HG02938 (cell line): ENCODE measurements around the gene CDK19.
"Not testable (repeated sequence)": the region's sequence is repeated elsewhere in the genome, so short reads cannot be mapped to it uniquely, and the experiment has no call there.

ENCODE experiments used
- ATAC-seq: cut with Tn5 transposase; IDR thresholded peaks from one replicate; pipeline ENCODE4 v1.9.1; 2021; ENCODE audit warnings: mild to moderate bottlenecking, moderate library complexity; ENCODE audit not compliant: unreplicated experiment

The CDK19 gene

DNA sequence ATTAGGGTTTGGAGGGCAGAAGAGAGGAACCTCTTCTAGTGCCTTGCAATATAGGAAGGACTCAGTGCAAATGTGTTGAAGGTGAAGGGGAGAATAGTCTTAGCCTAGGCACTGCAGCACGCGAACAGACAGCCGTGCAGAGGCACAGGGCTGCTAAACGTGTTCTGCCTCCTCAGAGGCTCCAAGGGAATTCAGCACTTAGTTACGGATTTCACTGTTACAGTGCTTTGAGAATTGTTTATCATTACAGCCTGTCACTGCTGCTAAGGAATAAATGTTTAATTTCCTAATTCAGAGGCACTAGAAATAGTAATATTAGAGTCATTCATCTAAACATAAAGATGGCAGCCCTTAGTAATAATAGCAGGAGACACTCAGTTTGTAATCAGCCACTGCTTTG lies 222.5 kb downstream of the CDK19 start:
- ATAC-seq: no peak

DNA sequence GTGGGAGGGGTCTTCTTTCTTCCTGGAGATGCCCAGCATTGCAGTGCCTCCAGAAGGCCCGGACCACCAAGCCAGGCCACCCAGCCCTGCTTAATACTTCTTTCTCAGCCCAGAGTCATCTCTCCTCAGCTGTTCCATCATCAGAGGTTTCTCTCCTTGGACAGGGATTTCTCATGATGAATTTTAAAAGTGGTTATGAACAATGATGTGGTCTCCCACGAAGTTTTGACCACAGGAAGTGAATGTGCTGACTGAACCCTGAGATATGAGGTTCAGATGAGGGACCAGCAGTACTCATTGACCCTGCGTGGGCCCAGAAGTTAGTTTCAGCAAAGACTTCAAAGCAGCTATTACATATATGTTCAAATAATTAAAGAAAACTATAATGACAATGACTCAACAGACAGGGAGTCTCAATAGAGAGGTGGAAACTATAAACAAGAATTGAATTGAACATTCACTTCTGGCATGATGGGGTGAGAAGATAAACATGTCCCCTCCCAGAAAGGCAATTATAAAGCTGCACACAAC lies 224.4 kb downstream of the CDK19 start:
- ATAC-seq: no peak

DNA sequence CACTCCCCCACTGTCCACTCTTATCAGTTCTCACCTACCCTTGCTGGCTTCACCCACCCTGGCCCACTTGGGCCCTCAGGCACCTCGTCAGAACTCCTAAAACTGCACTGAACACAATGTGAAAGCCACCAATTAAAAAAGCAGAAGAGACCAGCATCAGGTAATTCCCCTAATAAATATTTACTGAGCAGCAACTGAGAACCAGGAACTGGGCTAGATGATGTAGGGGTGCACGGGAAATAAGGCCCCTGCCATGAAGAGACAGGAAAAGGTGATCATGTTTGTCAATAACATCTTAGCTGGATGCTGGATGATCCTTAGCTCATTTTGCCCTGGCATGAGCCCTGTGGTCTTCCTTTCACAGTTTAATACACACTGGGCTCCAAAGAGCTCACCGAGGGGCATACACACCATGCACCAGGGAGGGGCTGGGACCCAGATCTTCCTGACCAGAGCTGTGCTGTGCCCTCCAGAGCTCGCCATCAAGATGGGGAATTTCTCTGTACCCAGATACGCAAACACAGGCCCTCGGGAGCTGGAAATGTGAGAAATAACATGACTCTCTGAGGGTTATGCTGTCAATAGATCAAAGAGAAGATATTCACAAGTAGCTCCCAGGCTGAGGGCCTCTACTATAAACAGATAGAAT lies 225.3 kb downstream of the CDK19 start:
- ATAC-seq: peak; percentile 94

DNA sequence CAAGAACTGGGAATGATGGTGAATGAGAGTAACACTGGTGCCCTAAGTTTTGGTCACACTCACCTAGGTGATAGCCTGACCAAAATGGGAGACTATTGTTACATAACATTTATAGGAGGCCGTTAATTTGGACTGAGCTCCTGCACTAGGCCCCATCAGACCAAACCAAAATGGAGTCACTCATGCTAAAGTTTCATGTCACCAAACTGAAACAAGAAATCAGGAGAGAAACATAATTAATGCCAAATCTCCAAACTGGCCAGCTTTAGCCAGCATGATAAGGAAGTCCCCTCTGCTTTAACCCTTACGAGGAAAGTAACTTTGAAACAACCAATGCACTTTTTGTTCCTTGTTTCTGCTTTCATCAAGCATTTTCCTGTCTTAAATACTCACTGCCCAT lies 227.9 kb downstream of the CDK19 start:
- ATAC-seq: no peak

DNA sequence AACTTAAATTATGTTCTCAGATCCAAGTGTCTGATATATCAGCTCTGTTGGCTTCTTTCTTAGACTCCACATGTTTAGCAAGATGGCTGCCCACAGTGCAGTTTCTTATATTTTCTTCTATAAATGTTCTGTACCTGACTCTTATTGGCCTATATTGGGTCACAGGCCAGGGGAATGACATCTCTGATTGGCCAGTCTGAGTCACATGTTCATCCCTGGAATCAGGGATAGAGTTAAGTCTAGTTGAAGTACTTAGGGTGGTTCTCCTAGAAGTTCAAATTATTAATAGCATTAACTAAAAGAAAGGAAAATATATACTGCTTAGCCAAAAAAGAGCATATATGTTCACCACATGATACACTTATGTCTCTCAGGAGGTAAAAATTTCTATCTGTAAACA lies 233.6 kb downstream of the CDK19 start:
- no peak for ATAC-seq

DNA sequence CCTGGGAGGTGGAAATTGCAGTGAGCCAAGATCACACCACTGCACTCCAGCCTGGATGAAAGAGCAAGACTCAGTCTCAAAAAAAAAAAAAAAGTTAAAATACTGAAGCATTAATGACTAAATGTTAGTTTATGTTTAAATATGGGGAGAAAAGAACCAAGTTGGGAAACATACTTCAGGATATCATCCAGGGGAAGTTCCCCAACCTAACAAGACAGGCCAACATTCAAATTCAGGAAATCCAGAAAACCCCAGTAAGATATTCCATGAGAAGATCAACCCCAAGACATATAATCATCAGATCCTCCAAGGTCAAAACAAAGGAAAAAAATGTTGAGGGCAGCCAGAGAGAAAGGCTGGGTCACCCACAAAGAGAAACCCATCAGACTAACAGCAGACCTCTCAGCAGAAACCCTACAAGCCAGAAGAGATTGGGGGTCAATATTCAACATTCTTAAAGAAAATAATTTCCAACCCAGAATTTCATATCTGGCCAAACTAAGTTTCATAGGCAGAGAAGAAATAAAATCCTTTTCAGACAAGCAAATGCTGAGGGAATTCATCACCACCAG lies 237.6 kb downstream of the CDK19 start:
- not testable (repeated sequence) for ATAC-seq

DNA sequence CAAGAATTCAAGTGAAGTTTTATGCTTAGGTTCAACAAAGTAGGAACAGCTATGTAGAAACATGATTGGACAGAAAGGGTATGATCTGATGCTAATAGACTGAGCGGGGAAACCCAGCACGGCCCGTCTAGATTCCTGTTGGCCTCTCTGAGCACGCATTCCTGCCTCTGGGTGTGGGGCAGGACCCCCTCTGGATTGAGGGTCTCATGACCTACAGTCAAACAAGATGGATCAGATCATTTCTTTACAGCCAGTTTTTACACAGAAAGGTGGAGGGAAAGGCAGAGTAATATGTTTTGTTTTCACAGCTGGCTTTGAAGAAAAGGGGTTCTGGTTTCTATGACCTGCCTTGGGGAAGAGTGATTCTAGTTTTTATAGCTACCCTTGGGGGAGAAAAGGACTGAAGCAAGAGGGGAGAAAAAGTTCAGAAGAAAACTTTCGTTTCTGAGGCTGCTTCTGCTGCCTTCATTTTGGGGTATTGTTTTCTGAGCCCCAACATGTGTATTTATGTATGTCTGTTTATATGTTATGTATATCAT lies 239.3 kb downstream of the CDK19 start:
- ATAC-seq: no peak

DNA sequence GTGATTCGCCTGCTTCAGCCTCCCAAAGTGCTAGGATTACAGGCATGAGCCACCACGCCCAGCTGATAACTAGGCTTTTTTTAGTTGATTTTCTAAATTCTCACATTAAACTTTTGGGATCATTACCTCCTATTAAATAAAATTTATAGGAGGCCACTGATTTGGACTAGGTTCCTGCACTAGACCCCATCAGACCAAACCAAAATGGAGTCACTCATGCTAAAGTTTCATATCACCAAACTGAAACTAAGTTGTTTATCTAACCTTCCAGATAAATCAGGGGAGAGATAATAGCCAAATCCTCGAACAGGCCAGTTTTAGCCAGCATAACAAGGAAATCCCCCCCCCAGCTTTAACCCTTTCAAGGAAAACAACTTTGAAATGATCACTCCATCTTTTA lies 240.5 kb downstream of the CDK19 start:
- no peak for ATAC-seq

DNA sequence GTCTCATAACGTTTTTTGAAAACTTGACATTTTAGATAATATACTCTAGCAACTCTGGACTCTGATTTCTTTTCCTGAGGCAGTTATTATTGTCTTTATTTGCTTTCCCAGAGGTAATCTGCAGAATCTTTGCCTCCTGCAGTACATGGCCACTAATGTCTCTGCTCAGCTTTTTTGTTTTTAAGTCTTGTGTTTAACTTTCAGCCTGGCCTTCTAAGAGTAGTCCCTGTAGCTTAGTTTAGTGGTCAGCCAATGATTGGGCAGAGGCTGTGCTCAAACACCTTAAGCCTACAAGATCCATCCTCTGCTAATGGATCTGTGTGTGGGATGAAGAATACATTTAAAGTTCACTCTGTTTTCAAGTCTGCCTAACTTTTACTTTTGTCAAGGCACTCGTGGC lies 241.7 kb downstream of the CDK19 start:
- no peak for ATAC-seq

DNA sequence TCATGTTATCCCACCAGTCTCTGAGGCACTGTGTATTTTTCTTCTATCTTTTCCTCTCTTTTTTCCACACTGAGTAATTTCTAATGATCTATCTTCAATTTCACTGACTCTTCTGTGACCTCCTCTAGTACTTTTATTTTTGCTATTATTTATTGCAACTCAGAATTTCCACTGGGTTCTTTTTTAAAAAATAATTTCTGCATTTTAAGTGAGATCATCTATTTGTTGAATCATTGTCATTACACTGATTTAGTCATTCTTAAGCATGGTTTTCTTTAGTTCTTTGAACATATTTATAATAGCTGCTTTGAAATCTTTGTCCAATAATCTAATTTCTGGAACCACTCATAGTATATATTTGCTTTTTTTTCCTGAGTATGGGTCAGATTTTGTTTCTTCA lies 242.1 kb downstream of the CDK19 start:
- no peak for ATAC-seq

DNA sequence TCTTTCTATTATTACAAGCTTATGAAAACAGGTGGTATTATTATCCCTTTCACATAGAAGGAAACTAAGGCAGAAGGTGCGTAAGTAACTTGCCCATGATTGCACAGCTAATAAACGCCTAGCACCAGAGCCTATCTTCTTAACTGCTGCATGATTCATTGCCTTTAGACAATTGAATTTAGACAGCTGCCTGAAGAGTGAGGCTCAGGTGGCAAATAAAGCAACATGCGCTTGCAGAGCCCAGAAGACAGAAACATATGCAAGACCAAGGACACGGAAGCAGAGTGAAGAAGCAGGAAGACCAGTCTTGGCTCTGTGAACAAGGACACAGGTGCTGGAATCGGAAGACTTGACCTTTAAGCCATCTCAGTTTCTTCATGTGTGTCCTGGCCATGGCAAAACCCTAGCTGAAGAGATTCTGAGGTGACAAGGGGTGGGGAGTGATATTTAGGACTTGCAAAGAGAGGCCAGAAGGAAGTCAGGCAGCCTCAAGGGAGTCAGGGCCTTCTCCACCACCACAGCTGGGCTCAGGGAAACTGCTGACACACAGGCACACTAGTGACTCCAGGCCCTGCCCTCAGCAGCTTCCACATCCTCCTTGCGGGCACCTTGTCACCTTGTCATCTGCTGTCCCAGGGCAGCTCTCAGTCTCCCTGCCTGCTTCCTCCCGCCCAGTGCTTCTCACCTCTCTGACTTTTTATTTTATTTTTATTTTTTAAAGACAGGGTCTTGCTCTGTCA lies 247.1 kb downstream of the CDK19 start:
- ATAC-seq: no peak

DNA sequence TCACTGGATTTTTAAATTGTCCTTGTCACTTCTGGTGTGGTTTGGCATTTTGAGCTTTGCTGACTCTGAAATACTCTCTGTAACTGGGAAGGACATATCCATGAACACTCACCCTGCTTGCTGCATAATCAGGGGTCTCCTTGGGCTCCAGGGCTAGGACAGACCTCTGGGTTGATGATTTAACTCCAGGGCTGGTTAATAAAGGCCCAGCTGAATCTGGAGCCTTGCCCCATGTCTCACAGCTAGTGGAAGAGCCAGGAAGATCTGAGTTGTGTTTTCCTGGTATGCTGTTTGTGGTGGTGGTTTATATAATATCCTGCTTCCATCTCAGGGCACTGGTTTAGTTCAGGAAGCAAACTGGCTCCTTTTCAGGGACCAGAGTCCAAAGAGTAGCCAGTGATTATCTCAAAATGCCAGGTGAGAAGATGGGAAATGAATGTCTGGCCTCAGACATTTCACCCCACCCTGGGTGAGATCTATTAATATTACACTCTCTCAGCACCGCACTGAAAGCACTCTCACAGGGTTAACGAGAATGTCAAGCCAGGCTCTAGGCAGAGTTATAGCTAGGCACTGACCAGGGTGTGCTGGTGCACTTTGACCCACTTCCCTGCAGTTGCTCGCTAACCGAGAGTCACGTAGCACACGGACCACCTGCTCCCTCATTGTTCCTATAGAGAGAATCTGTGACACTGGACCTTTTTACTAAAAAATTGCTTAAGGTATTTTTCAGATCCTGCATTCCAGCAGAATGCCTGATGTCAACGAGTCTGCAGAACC lies 248.7 kb downstream of the CDK19 start:
- no peak for ATAC-seq

DNA sequence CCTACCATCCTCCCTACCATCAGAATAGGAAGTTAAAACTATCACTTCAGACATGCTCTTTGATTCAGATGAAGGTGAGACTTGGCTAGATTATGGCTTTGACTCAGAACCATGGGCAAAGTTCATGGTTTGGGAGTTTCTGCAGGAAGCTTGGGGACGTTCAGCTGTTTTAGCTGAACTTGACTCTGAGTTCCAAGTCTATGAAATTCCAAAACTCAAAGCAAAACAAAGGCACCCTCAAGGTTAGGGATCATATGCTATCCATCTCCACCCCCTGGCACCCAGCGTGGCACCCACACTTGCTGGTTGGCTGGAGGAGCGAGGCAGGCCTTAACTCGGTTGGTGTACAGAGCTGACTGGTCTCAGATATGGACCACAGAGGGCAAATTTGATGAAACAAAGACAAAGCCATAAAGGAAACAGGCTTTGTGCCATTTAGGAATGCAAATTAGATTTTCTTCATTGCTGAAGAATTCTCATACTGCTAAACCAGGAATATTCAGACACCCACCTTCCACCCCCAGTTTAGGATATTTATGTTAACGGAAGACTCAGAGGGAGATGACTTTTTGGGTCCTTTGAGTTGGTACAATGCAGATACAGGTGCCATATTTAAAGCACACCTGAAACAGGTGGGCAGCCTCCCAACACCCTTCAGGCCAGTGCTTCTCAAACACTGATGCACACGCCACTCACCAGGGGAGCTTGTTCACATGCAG lies 250.4 kb downstream of the CDK19 start:
- no peak for ATAC-seq

DNA sequence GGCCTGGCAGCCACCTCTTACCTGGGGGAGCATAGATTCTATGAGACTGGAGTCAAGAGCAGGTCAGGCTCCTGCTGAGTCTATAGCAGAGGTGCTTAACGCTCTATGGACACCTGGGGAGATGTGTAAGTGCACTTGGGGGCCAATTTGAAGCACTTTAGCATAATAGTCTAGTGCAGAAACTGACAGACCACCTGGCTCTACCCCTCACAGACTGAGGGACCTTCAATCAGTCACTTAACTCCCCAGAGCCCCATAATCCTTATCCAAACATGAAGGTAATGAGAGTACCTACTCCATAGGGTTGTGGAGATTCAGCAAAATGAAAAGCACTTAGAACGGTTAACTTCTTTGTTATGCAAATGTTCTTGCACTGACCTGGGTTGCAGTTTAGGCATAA lies 251.6 kb downstream of the CDK19 start:
- no peak for ATAC-seq

DNA sequence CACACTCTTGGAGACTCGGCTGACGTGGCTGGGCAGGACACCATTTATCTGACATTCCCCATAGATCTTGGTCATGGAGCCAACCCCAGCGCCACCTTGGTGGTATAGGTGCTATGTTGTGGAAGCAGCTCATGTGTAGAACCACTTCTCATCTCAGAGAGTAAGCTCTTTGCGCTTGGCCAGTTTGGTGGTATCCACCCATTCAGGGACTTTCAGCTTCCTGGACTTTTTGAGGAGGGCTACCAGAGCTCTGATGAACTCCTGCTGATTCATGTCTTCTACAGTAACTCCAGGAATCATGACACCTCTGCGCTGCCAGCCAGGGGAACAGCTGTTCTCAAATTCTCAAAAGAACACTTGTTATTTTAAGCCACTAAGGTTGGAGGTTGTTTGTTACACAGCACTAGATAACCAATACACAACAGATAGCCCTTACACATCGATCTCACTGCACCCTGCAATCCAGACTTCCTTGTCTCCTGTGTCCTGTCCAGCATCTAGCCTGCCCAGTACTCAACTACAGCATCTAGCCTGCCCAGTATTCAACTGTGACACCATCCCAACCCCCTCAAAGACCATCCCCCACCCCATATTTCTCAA lies 252.9 kb downstream of the CDK19 start:
- ATAC-seq: no peak

DNA sequence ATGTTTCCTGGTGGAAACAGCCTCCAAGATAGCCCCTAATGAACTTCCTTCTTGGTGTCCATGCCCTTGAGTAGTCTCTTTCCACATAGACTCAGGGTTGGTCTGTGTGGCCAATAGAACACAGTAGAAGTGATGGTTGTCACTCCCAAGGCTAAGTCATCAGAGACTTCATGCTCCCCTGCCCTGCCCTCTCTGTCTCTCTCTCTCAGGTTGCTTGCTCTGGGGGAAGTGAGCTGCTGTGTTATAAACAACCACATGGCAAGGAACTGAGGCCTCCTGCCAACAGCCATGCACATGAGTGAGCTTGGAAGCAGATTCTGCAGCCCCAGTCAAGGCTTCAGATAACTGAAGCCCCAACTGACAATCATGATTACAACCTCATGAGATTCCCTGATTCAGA lies 253.6 kb downstream of the CDK19 start:
- no peak for ATAC-seq

DNA sequence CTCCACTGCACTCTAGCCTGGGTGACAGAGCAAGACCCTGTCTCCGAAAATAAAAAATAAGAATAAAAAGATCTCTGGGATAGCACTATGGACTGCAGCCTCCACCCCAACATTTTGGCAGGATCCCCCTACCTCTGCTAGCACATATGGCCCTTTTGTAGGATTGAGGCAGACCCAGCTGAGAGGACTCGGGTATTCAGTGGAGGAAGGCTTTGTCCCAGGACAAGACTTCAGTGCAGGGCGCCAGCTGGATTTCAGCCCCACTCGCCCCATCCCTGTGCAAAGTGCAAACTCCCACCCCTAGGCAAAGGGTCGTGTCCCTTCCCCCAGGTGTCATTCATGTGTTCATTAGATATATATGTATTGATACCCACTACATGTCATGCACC lies 254.3 kb downstream of the CDK19 start:
- ATAC-seq: no peak

DNA sequence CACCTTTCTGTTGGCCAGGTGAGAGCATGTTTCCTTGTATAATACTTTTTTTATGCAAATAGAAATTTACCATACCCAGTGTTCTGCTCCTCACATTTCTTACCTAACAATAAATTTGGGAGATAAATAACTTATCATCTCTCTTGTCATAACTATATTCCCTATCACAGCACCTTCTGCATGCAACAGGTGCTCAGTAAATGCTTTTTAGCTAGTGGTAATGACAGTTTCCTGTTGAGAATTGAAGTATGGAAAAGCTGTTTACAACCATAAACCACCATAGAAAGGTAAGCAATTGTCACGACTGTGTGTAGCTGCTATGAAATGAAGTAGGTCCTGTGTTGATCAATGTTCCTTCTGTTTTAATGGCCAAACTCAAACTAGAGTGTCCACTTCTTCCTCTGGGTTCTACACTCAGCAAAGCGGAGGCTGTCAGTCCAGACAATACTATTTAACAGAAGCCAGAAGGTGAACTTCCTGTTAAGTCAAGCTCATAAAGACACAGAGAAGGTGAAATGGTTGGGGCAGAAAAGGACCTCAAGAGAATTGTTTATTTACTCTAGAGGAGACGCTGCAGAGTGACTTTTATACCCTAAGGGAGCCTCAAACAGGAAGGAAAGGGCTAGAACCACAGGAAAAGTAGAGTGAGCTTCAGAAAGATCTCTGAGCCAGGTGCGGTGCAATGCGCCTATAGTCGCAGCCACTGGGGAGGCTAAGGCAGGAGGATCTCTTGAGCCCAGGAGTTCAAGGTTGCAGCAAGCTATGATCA lies 254.8 kb downstream of the CDK19 start:
- ATAC-seq: no peak
